ENCODE data around the gene FZD2.
"Not testable (repeated sequence)": the region's sequence is repeated elsewhere in the genome, so short reads cannot be mapped to it uniquely, and the experiment has no call there.

FZD2 gene

GRCh38 chr17:44556832-44557606 lies at the start of gene FZD2:
FZD2 (plus strand) TSS chr17:44557484; CDS start chr17:44557689, 205 bp downstream.
- peak; percentile 99 for DNase-seq

GRCh38 chr17:44511241-44512134 lies 45.8 kb upstream of the FZD2 start:
- peak; percentile 61 for DNase-seq

- no peak for DNase-seq
Observed at GRCh38 chr17:44518032-44518431, 39.3 kb upstream of the FZD2 start.

GRCh38 chr17:44522883-44523671 lies 34.2 kb upstream of the FZD2 start:
- DNase-seq: no peak

GRCh38 chr17:44523672-44523972 lies 33.7 kb upstream of the FZD2 start:
- no peak for DNase-seq

- no peak for DNase-seq
Observed at GRCh38 chr17:44527102-44527501, 30.2 kb upstream of the FZD2 start.

- DNase-seq: no peak
Observed at GRCh38 chr17:44527954-44528353, 29.3 kb upstream of the FZD2 start.

GRCh38 chr17:44529864-44530263 lies 27.4 kb upstream of the FZD2 start:
- no peak for DNase-seq

- no peak for DNase-seq
Observed at GRCh38 chr17:44530896-44531418, 26.3 kb upstream of the FZD2 start.

GRCh38 chr17:44533533-44534246 lies 23.6 kb upstream of the FZD2 start:
- DNase-seq: peak; percentile 97

- DNase-seq: peak; percentile 47
Observed at GRCh38 chr17:44536090-44536953, 21.0 kb upstream of the FZD2 start.

GRCh38 chr17:44537922-44538321 lies 19.4 kb upstream of the FZD2 start:
- not testable (repeated sequence) for DNase-seq

- peak; percentile 83 for DNase-seq
Observed at GRCh38 chr17:44539673-44540072, 17.6 kb upstream of the FZD2 start.

- DNase-seq: peak; percentile 15
Observed at GRCh38 chr17:44540246-44541084, 16.8 kb upstream of the FZD2 start.

- peak; percentile 72 for DNase-seq
Observed at GRCh38 chr17:44541884-44542581, 15.3 kb upstream of the FZD2 start.

GRCh38 chr17:44543213-44543904 lies 13.9 kb upstream of the FZD2 start:
- peak; percentile 92 for DNase-seq

GRCh38 chr17:44543905-44544523 lies 13.3 kb upstream of the FZD2 start:
- DNase-seq: no peak

Measured in eye (tissue), 1 donor.